ENCODE data around the gene RNF220. TPM values are rescaled to one million over a fixed set of nuclear protein-coding genes. Genes with fewer than 3 reads are reported as not detected.

RNF220 gene
- total and polyA plus RNA-seq, 2 of the 13 experiments (the other 11 are each of a cell fraction or from before 2014, with no cell fraction given), result 48.2 to 72.1 TPM

DNA sequence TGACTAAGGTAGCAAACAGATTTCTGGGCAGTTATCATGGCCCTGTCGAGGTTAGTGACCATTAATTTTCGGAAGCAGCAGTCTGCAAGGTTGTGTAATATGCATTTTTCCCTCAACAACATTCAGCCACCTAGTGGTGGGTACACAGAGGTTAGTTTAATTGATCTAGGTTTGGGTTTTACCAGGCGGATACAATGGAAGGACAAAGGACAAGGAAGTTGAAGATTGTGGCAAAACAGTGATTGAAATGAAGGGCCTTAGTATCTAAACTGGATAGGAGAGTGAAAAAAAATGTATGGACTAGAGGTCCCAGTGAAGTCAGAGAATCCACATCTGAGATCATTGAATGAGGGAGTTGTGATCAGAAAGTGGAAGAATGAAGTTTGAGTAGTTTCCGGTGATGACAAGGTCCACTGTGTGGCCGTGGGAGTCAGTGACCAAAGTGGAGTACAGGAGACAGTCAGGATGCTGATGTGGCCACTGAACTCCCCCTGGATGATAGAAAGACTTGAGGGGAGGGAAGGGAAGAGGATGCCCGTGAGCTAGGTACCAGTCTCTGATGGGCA, 272.2 kb downstream of the RNF220 start (continued):
- TF ChIP-seq, protein P1, sequence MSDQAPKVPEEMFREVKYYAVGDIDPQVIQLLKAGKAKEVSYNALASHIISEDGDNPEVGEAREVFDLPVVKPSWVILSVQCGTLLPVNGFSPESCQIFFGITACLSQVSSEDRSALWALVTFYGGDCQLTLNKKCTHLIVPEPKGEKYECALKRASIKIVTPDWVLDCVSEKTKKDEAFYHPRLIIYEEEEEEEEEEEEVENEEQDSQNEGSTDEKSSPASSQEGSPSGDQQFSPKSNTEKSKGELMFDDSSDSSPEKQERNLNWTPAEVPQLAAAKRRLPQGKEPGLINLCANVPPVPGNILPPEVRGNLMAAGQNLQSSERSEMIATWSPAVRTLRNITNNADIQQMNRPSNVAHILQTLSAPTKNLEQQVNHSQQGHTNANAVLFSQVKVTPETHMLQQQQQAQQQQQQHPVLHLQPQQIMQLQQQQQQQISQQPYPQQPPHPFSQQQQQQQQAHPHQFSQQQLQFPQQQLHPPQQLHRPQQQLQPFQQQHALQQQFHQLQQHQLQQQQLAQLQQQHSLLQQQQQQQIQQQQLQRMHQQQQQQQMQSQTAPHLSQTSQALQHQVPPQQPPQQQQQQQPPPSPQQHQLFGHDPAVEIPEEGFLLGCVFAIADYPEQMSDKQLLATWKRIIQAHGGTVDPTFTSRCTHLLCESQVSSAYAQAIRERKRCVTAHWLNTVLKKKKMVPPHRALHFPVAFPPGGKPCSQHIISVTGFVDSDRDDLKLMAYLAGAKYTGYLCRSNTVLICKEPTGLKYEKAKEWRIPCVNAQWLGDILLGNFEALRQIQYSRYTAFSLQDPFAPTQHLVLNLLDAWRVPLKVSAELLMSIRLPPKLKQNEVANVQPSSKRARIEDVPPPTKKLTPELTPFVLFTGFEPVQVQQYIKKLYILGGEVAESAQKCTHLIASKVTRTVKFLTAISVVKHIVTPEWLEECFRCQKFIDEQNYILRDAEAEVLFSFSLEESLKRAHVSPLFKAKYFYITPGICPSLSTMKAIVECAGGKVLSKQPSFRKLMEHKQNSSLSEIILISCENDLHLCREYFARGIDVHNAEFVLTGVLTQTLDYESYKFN (CRISPR knock-in tag; conservative IDR thresholded peaks at IDR 0.05), result 0 out of 2 replicates have a peak, but pooled peaks have one; percentile 19
- TF ChIP-seq ZNF619 (CRISPR knock-in tag; IDR thresholded peaks at IDR 0.05), result no peak
- peak; percentile 44; the same call in 1 of the 2 replicates for TF ChIP-seq ELF3 (CRISPR knock-in tag; IDR thresholded peaks at IDR 0.05)
- peak; percentile 89 for TF ChIP-seq MIXL1 (CRISPR knock-in tag; IDR thresholded peaks at IDR 0.05)
- TF ChIP-seq ZNF75D (CRISPR knock-in tag; IDR thresholded peaks at IDR 0.05; ENCODE audit: borderline replicate concordance), result no peak
- TF ChIP-seq ZNF251 (CRISPR knock-in tag; IDR thresholded peaks at IDR 0.05), result no peak
- no peak for TF ChIP-seq CENPBD1 (CRISPR knock-in tag; IDR thresholded peaks at IDR 0.05; ENCODE audit: borderline replicate concordance, low read depth)
- TF ChIP-seq NFAT5 (CRISPR knock-in tag; IDR thresholded peaks at IDR 0.05), result no peak
- TF ChIP-seq ZNF816 (CRISPR knock-in tag; IDR thresholded peaks at IDR 0.05; ENCODE audit: borderline replicate concordance), result no peak
- no peak for TF ChIP-seq SP4 (CRISPR knock-in tag; IDR thresholded peaks at IDR 0.05)
- no peak for TF ChIP-seq ZNF646 (CRISPR knock-in tag; IDR thresholded peaks at IDR 0.05)
